Esophagus muscularis mucosa (tissue), 4 donors: ENCODE data around the gene NHLRC2.

Source experiments
- EP300 ChIP-seq: sonication (generic); formaldehyde crosslinking; IDR thresholded peaks from one replicate; pipeline ENCODE4 v1.6.1; 2017; ENCODE audit warnings: antibody characterized with exemption
- POLR2A ChIP-seq: fragments of 450-650 bp; IDR thresholded peaks from one replicate; pipeline ENCODE4 v1.6.1; 2017; ENCODE audit warnings: antibody characterized with exemption, moderate library complexity, mild to moderate bottlenecking, low read depth
- POLR2AphosphoS5 ChIP-seq, 2 donors: sonication (generic); formaldehyde crosslinking; IDR thresholded peaks; one replicate each; pipeline ENCODE4 v1.6.1; 2017; ENCODE audit warnings: antibody characterized with exemption in 2 of 2
- TF ChIP-seq, protein P1 (sequence below), 3 experiments: fragments of 200-600 bp in 2 of 3; fragments of 450-650 bp in 1 of 3; sonication (generic) in 2 of 3; IDR thresholded peaks; one replicate each; pipeline ENCODE4 v1.5.1; 2017 to 2019; ENCODE audit warnings: antibody characterized with exemption in 3 of 3, mild to moderate bottlenecking in 2 of 3, moderate library complexity in 1 of 3

DNA sequence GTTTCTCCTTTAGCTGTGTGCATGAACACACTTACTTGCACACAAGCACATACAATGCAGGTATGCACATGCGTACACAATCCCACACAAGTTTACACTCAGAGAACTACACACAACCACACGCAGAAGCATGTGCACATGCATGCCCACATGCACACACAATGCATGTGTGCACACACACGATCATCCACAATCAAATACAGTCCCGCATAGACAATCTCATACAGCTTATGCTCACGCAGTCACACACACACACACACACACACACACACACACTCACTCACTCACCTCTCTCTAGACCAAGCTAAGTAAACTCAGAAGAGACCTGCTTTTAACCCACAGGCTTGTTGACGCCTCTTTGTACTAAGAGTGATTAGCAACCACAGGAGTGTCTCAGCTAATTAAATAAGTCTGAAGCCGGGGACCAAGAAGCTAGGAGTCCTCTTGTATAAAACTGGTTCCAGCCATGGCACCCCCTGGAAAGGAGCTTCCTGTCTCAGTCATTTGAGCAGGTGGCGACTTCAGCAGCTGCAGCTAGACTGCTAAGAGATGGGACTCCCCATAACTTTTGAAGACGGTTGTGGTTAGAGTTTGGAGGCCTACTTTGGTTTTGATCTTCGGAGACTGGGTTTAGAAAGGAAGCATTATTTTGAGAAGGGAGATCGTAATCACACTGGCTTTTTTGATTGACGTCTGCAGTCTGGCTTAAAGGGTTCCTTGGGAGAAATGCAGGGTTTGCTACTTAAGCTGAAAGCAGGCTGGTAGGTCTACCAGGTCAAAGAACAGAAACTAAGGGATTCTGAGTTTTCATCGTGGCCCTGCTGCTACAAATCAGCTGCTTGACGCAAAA lies 106.9 kb downstream of the NHLRC2 start:
- TF ChIP-seq, protein P1, sequence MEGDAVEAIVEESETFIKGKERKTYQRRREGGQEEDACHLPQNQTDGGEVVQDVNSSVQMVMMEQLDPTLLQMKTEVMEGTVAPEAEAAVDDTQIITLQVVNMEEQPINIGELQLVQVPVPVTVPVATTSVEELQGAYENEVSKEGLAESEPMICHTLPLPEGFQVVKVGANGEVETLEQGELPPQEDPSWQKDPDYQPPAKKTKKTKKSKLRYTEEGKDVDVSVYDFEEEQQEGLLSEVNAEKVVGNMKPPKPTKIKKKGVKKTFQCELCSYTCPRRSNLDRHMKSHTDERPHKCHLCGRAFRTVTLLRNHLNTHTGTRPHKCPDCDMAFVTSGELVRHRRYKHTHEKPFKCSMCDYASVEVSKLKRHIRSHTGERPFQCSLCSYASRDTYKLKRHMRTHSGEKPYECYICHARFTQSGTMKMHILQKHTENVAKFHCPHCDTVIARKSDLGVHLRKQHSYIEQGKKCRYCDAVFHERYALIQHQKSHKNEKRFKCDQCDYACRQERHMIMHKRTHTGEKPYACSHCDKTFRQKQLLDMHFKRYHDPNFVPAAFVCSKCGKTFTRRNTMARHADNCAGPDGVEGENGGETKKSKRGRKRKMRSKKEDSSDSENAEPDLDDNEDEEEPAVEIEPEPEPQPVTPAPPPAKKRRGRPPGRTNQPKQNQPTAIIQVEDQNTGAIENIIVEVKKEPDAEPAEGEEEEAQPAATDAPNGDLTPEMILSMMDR (IDR thresholded peaks at IDR 0.05): no peak
- TF ChIP-seq POLR2A: no peak
- no peak for TF ChIP-seq POLR2AphosphoS5 (IDR thresholded peaks at IDR 0.05)
- no peak for TF ChIP-seq EP300
